Endothelial cell of umbilical vein (primary cell): ENCODE results near the gene MTRF1L. TPM values are rescaled to one million over a fixed set of nuclear protein-coding genes. Genes with fewer than 3 reads are reported as not detected.
"Not testable (repeated sequence)": the region's sequence is repeated elsewhere in the genome, so short reads cannot be mapped to it uniquely, and the experiment has no call there.

Experiments
- BruUV-seq: library from RNA; stranded (reverse); fragments of 400-500 nt; replicated peaks from 2 replicates; lab custom pipeline; 2021; lab: Mats Ljungman, UMichigan
- CTCF ChIA-PET: fragments of 300-600, 350-600 bp; sonication (Branson Sonifier 250); formaldehyde crosslinking; loops from one replicate; lab custom pipeline; 2021; ENCODE audit warnings: antibody characterized with exemption, inconsistent platforms; lab: Charles Lee
- POLR2A ChIA-PET: fragments of 300-600, 350-600 bp; sonication (Branson Sonifier 250); formaldehyde crosslinking; loops from one replicate; lab custom pipeline; 2021; ENCODE audit warnings: antibody characterized with exemption, inconsistent platforms; lab: Charles Lee
- DNase-seq: peaks from one replicate; pipeline ENCODE4 v3.0.0-alpha.2; 2011; ENCODE audit warnings: low read depth, low spot score
- FAIRE-seq: peaks from 2 replicates; lab custom pipeline; 2011; peaks lifted over from hg19 to GRCh38; lab: Jason Lieb, UNC
- H2AFZ ChIP-seq: 2 replicates; pipeline ENCODE4 v1.6.0; 2012; ENCODE audit warnings: low read depth, low read length, control low read depth, inconsistent platforms
- H3K27ac ChIP-seq: 2 replicates; pipeline ENCODE4 v1.5.1; 2011; ENCODE audit warnings: low read depth, mild to moderate bottlenecking, control low read depth, low read length, moderate library complexity; ENCODE audit not compliant: insufficient read depth
- H3K27me3 ChIP-seq, 2 experiments: 2 replicates each; pipeline versions ENCODE4 v1.6.0 to v1.6.1; 2011; ENCODE audit warnings: low read length in 2 of 2, mixed read lengths in 1 of 2; ENCODE audit not compliant: control insufficient read depth in 2 of 2, insufficient read depth in 2 of 2
- H3K36me3 ChIP-seq, 2 experiments: 2 replicates in 1 of 2; 3 replicates in 1 of 2; pipeline ENCODE4 v1.5.1; 2011; ENCODE audit warnings: low read length in 2 of 2, mild to moderate bottlenecking in 1 of 2, moderate library complexity in 1 of 2; ENCODE audit not compliant: control insufficient read depth in 2 of 2, insufficient read depth in 2 of 2; ENCODE audit errors: extremely low read depth in 1 of 2
- H3K4me1 ChIP-seq: 3 replicates; pipeline ENCODE4 v1.5.1; 2011; ENCODE audit warnings: mild to moderate bottlenecking, low read length; ENCODE audit not compliant: control insufficient read depth, insufficient read depth; ENCODE audit errors: extremely low read depth
- H3K4me2 ChIP-seq: 2 replicates; pipeline ENCODE4 v1.6.1; 2011; ENCODE audit warnings: low read length, control low read depth, mixed read lengths; ENCODE audit not compliant: insufficient read depth
- H3K4me3 ChIP-seq, 3 experiments: fragments of 200-600 bp in 1 of 3; sonication (generic), shearing (Covaris generic) in 1 of 3; replicated peaks in 1 of 3; 2 replicates each; pipeline ENCODE4 v1.5.1; 2011 to 2016; ENCODE audit warnings: control low read depth in 3 of 3, low read length in 3 of 3, mild to moderate bottlenecking in 2 of 3, inconsistent platforms in 1 of 3, low read depth in 1 of 3, moderate library complexity in 1 of 3; ENCODE audit not compliant: insufficient read depth in 1 of 3
- H3K79me2 ChIP-seq: 2 replicates; pipeline ENCODE4 v1.6.0; 2012; ENCODE audit warnings: low read length, inconsistent platforms; ENCODE audit not compliant: control insufficient read depth, insufficient read depth
- H3K9ac ChIP-seq: replicated peaks from 2 replicates; pipeline ENCODE3; 2011; ENCODE audit warnings: low read length, control low read depth; ENCODE audit not compliant: insufficient read depth; ENCODE audit errors: extremely low read depth
- H3K9me1 ChIP-seq: replicated peaks from 3 replicates; pipeline ENCODE4 v1.6.0; 2011; ENCODE audit warnings: mild to moderate bottlenecking, low read length; ENCODE audit not compliant: control insufficient read depth, insufficient read depth; ENCODE audit errors: extremely low read depth
- H3K9me3 ChIP-seq: replicated peaks from 2 replicates; pipeline ENCODE4 v1.5.1; 2012; ENCODE audit warnings: low read length, inconsistent platforms; ENCODE audit not compliant: control insufficient read depth, insufficient read depth
- H4K20me1 ChIP-seq: replicated peaks from 2 replicates; pipeline ENCODE3; 2011; ENCODE audit warnings: mild to moderate bottlenecking, low read length; ENCODE audit not compliant: control insufficient read depth, insufficient read depth; ENCODE audit errors: extremely low read depth
- EZH2 ChIP-seq: IDR thresholded peaks from 2 replicates; pipeline ENCODE4 v1.6.1; 2012; ENCODE audit warnings: borderline replicate concordance, low read depth, mild to moderate bottlenecking, moderate library complexity, low read length, inconsistent platforms; ENCODE audit not compliant: severe bottlenecking
- FOS ChIP-seq: IDR thresholded peaks from 2 replicates; pipeline ENCODE4 v1.6.1; 2011; ENCODE audit warnings: mild to moderate bottlenecking, low read length, moderate library complexity, borderline replicate concordance; ENCODE audit not compliant: insufficient read depth
- GATA2 ChIP-seq: IDR thresholded peaks from 2 replicates; pipeline ENCODE4 v1.7.0; 2011; ENCODE audit warnings: low read depth, mild to moderate bottlenecking, moderate library complexity, mixed read lengths, low read length; ENCODE audit not compliant: insufficient read length, insufficient read depth
- JUN ChIP-seq: IDR thresholded peaks from 2 replicates; pipeline ENCODE4 v1.6.1; 2011; ENCODE audit warnings: borderline replicate concordance, low read depth; ENCODE audit not compliant: insufficient read length, insufficient read depth
- MAX ChIP-seq: IDR thresholded peaks from 2 replicates; pipeline ENCODE4 v1.6.1; 2011; ENCODE audit not compliant: insufficient read depth, insufficient read length
- MYC ChIP-seq: IDR thresholded peaks from one replicate; pipeline ENCODE4 v1.6.1; 2011; ENCODE audit warnings: mild to moderate bottlenecking, low read depth, low read length
- POLR2A ChIP-seq: IDR thresholded peaks from 2 replicates; pipeline ENCODE4 v1.6.1; 2012; ENCODE audit warnings: low read depth, mild to moderate bottlenecking, control low read depth, low read length
- POLR2AphosphoS5 ChIP-seq: IDR thresholded peaks from 2 replicates; pipeline ENCODE4 v1.6.1; 2012; ENCODE audit warnings: low read depth, mild to moderate bottlenecking, control low read depth, low read length, moderate library complexity; ENCODE audit not compliant: insufficient read depth
- dilution Hi-C: fragments of 300-500 bp; cut with MboI; formaldehyde crosslinking; loops from one replicate; pipeline ENCODE4 v1.15.0; 2019; ENCODE audit warnings: low sequenced_read_pairs; ENCODE audit not compliant: extremely low pct_ligation_motif_present
- intact Hi-C: fragments of 100-400 bp; cut with micrococcal nuclease; formaldehyde crosslinking; loops from one replicate; pipeline ENCODE4 v1.10.0; 2022
- polyA plus RNA-seq, 4 experiments: library from polyadenylated mRNA; depleted of rRNA in 3 of 4; stranded (reverse) in 3 of 4; unstranded in 1 of 4; fragments of >200 nt; gene quantifications; 2 replicates each; pipeline versions ENCODE4 v1.2.1 to v1.2.3, GENCODE V29; 2011 to 2012; ENCODE audit warnings: missing spikeins in 1 of 4
- total RNA-seq: library from RNA; stranded (reverse); gene quantifications from 2 replicates; pipeline ENCODE4 v1.2.3, GENCODE V29; 2021
- TF ChIP-seq, protein P1 (sequence below), 2 donors: IDR thresholded peaks; 1 replicate in 1 of 2; 2 replicates in 1 of 2; pipeline ENCODE4 v1.5.1; 2011; ENCODE audit warnings: low read length in 2 of 2, mild to moderate bottlenecking in 2 of 2, moderate library complexity in 2 of 2, control low read depth in 1 of 2, inconsistent platforms in 1 of 2, low read depth in 1 of 2; ENCODE audit not compliant: insufficient read depth in 1 of 2; ENCODE audit errors: extremely low read depth in 1 of 2

The MTRF1L gene
- total and polyA plus RNA-seq, 2 donors (not counting 3 experiments of a cell fraction or from before 2014, with no cell fraction given) = 6.2 to 27.5 TPM

- DNase-seq = no peak
- no peaks in the 10 kb centered on the region for H3K9me1 ChIP-seq
- peaks cover 4 to 32% of the 10 kb centered on the region in 2 experiments for H3K36me3 ChIP-seq
- H3K9me3 ChIP-seq = no peaks in the 10 kb centered on the region
- H3K4me3 ChIP-seq = no peak overlapping the region
- H3K4me2 ChIP-seq = no peak overlapping the region
- intact Hi-C loops = no loop called here
- H3K27ac ChIP-seq = no peak overlapping the region
- no peaks in the 10 kb centered on the region for H3K27me3 ChIP-seq
- no peak overlapping the region for H2AFZ ChIP-seq
- CTCF ChIA-PET = interaction anchor here (1.0 to 1.1 kb wide), 2 partner anchors 15 to 22 kb away, joined by 4 to 5 read pairs; no protein-coding TSS in a partner anchor
- no TSS peak for BruUV-seq
- POLR2A ChIA-PET = no interaction called here
- no peak for TF ChIP-seq GATA2
- no peak for TF ChIP-seq FOS
- TF ChIP-seq, protein P1, sequence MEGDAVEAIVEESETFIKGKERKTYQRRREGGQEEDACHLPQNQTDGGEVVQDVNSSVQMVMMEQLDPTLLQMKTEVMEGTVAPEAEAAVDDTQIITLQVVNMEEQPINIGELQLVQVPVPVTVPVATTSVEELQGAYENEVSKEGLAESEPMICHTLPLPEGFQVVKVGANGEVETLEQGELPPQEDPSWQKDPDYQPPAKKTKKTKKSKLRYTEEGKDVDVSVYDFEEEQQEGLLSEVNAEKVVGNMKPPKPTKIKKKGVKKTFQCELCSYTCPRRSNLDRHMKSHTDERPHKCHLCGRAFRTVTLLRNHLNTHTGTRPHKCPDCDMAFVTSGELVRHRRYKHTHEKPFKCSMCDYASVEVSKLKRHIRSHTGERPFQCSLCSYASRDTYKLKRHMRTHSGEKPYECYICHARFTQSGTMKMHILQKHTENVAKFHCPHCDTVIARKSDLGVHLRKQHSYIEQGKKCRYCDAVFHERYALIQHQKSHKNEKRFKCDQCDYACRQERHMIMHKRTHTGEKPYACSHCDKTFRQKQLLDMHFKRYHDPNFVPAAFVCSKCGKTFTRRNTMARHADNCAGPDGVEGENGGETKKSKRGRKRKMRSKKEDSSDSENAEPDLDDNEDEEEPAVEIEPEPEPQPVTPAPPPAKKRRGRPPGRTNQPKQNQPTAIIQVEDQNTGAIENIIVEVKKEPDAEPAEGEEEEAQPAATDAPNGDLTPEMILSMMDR (IDR thresholded peaks at IDR 0.05; ENCODE audit: extremely low read depth in 1 of 2, insufficient read depth in 1 of 2, low read depth in 1 of 2, low read length in 2 of 2) = no peak
- no peak for TF ChIP-seq POLR2AphosphoS5
- no peak for TF ChIP-seq EZH2
- TF ChIP-seq JUN = no peak
- TF ChIP-seq POLR2A = no peak
- TF ChIP-seq MAX = no peak
- TF ChIP-seq MYC = no peak
- no peak for FAIRE-seq
- H3K79me2 ChIP-seq = peaks cover 28% of the 10 kb centered on the region
- no peaks in the 10 kb centered on the region for H4K20me1 ChIP-seq
- no peaks in the 10 kb centered on the region for H3K4me1 ChIP-seq
- no peak overlapping the region for H3K9ac ChIP-seq
- dilution Hi-C loops = no loop called here
Observed at GRCh38 chr6:152969688-152970418, 32.7 kb downstream of the MTRF1L start.

- intact Hi-C loops, H3K79me2 ChIP-seq, H3K9me1 ChIP-seq, BruUV-seq, H2AFZ ChIP-seq, H3K27me3 ChIP-seq, DNase-seq, H3K9me3 ChIP-seq, POLR2A ChIA-PET, H3K4me1 ChIP-seq, H3K4me3 ChIP-seq, H3K27ac ChIP-seq, FAIRE-seq, dilution Hi-C loops, H4K20me1 ChIP-seq, H3K9ac ChIP-seq, H3K4me2 ChIP-seq: not testable (repeated sequence)
- CTCF ChIA-PET = interaction anchor here (1.0 to 3.2 kb wide), 2 partner anchors 12 kb away, joined by 4 to 11 read pairs; no protein-coding TSS in a partner anchor
- peaks cover 4 to 13% of the 10 kb centered on the region in 2 experiments for H3K36me3 ChIP-seq
Observed at GRCh38 chr6:152966168-152966894, 36.2 kb downstream of the MTRF1L start.
